Large intestine (tissue), 3 donors: Measurements from ENCODE around the gene POT1. TPM values are rescaled to one million over a fixed set of nuclear protein-coding genes. Genes with fewer than 3 reads are reported as not detected.

Experiments used
- DNase-seq, 2 donors: peaks; one replicate each; pipeline versions ENCODE4 v3.0.0 to v3.0.0-alpha.2; 2013
- H3K27ac ChIP-seq: one replicate; pipeline ENCODE4 v1.5.1; 2013; ENCODE audit warnings: low read length
- H3K27me3 ChIP-seq: 2 replicates; pipeline ENCODE4 v1.6.1; 2013; ENCODE audit warnings: low read length; ENCODE audit not compliant: control insufficient read depth, insufficient read depth
- H3K36me3 ChIP-seq: 2 replicates; pipeline ENCODE4 v1.6.1; 2013; ENCODE audit warnings: low read length; ENCODE audit not compliant: control insufficient read depth, insufficient read depth
- H3K4me1 ChIP-seq: one replicate; pipeline ENCODE4 v1.6.1; 2013; ENCODE audit warnings: low read length; ENCODE audit not compliant: control insufficient read depth, insufficient read depth
- H3K4me3 ChIP-seq: one replicate; pipeline ENCODE4 v1.5.1; 2013; ENCODE audit warnings: low read length
- H3K9me3 ChIP-seq: one replicate; pipeline ENCODE4 v1.6.1; 2013; ENCODE audit warnings: mild to moderate bottlenecking, low read depth, low read length, moderate library complexity; ENCODE audit not compliant: control insufficient read depth
- WGBS: methylation state at CpG from one replicate; pipeline ENCODE4 v1.1.5; 2013; ENCODE audit warnings: low lambda C conversion rate; ENCODE audit not compliant: insufficient coverage; 5-methylcytosine and 5-hydroxymethylcytosine counted together
- polyA plus RNA-seq: library from polyadenylated mRNA; unstranded; fragments of 120-200 nt; gene quantifications from one replicate; pipeline ENCODE4 v1.2.1, GENCODE V29; 2013

The POT1 gene
- polyA plus RNA-seq, 1 donor: 18.2 TPM

- peaks cover 2% of the 10 kb centered on the region for H3K27me3 ChIP-seq
- no peaks in the 10 kb centered on the region for H3K9me3 ChIP-seq
- DNase-seq: no peak
- WGBS: 60% methylated on average over 2 of the region's 3 CpGs
- no peaks in the 10 kb centered on the region for H3K36me3 ChIP-seq
- H3K4me1 ChIP-seq: peaks cover 2% of the 10 kb centered on the region
- no peak overlapping the region for H3K4me3 ChIP-seq
- H3K27ac ChIP-seq: no peak overlapping the region
These were observed 150.4 kb downstream of the POT1 start for GRCh38 chr7:124779194-124779593.

- Histone ChIP-seq H3K36me3 (no peaks in the 10 kb centered on the region), H3K27me3 (peaks cover 12% of the 10 kb centered on the region), H3K4me3 (no peak overlapping the region), H3K9me3 (no peaks in the 10 kb centered on the region), H3K27ac (no peak overlapping the region), H3K4me1 (no peaks in the 10 kb centered on the region)
- DNase-seq: no peak
- WGBS: 86% methylated on average over 2 of the region's 2 CpGs
These were observed 152.4 kb downstream of the POT1 start for GRCh38 chr7:124777268-124777667.

GRCh38 chr7:124776153-124776552 is 153.5 kb downstream of the POT1 start:
- Histone ChIP-seq H3K36me3 (no peaks in the 10 kb centered on the region), H3K4me1 (no peaks in the 10 kb centered on the region), H3K9me3 (no peaks in the 10 kb centered on the region), H3K27me3 (peaks cover 12% of the 10 kb centered on the region), H3K27ac (no peak overlapping the region), H3K4me3 (no peak overlapping the region)
- WGBS: 38% methylated on average over 2 of the region's 2 CpGs
- DNase-seq: no peak

GRCh38 chr7:124775422-124775821 is 154.2 kb downstream of the POT1 start:
- Histone ChIP-seq H3K4me1 (no peaks in the 10 kb centered on the region), H3K9me3 (no peaks in the 10 kb centered on the region), H3K4me3 (no peak overlapping the region), H3K36me3 (no peaks in the 10 kb centered on the region), H3K27me3 (peaks cover 12% of the 10 kb centered on the region), H3K27ac (no peak overlapping the region)
- DNase-seq: no peak

GRCh38 chr7:124773938-124774337 is 155.7 kb downstream of the POT1 start:
- WGBS: no CpG with 5 or more reads among the region's 4 CpGs
- no peaks in the 10 kb centered on the region for H3K4me1 ChIP-seq
- DNase-seq: no peak

GRCh38 chr7:124773339-124773738 is 156.3 kb downstream of the POT1 start:
- Histone ChIP-seq H3K27ac (no peak overlapping the region), H3K4me1 (no peaks in the 10 kb centered on the region), H3K9me3 (no peaks in the 10 kb centered on the region), H3K36me3 (no peaks in the 10 kb centered on the region), H3K27me3 (peaks cover 15% of the 10 kb centered on the region), H3K4me3 (no peak overlapping the region)
- no peak for DNase-seq
- 100% methylated on average over 1 of the region's 3 CpGs for WGBS

More at GRCh38 chr7:124773938-124774337, 155.7 kb downstream of the POT1 start:
- Histone ChIP-seq H3K27me3 (peaks cover 12% of the 10 kb centered on the region), H3K27ac (no peak overlapping the region), H3K4me3 (no peak overlapping the region), H3K36me3 (no peaks in the 10 kb centered on the region), H3K9me3 (no peaks in the 10 kb centered on the region)

Other genes starting within 250 kb of the POT1 start
- gene GPR37, start 164.0 kb downstream of the POT1 start, polyA plus RNA-seq: 2.2 TPM